Measurements from ENCODE around the gene CENPN.

- no peak for TF ChIP-seq CTCF (IDR thresholded peaks at IDR 0.05; ENCODE audit: control extremely low read depth in 1 of 3, insufficient read depth in 1 of 3, low read depth in 1 of 3, low read length in 3 of 3)
- TF ChIP-seq ZNF274 (IDR thresholded peaks at IDR 0.05; ENCODE audit: borderline replicate concordance, extremely low read depth, low read length), result no peak
- no peak for TF ChIP-seq EP300 (IDR thresholded peaks at IDR 0.05; ENCODE audit: borderline replicate concordance in 1 of 2, low read depth in 2 of 2, low read length in 2 of 2)
- TF ChIP-seq GTF2F1 (IDR thresholded peaks at IDR 0.05; ENCODE audit: borderline replicate concordance, low read depth, low read length), result no peak
- TF ChIP-seq GABPA (IDR thresholded peaks at IDR 0.05; ENCODE audit: borderline replicate concordance, insufficient read depth, low read length), result no peak
- TF ChIP-seq NRF1 (IDR thresholded peaks at IDR 0.05; ENCODE audit: low read depth, low read length), result no peak
Measured at GRCh38 chr16:81018496-81018895, 11.5 kb downstream of the CENPN start.
